HG03175 (cell line): ENCODE data around the gene ARHGAP6.
"Not testable (repeated sequence)": the region's sequence is repeated elsewhere in the genome, so short reads cannot be mapped to it uniquely, and the experiment has no call there.

Source experiments
- ATAC-seq: cut with Tn5 transposase; IDR thresholded peaks from one replicate; pipeline ENCODE4 v1.9.1; 2021; ENCODE audit warnings: mild to moderate bottlenecking, moderate library complexity; ENCODE audit not compliant: unreplicated experiment

Gene ARHGAP6

DNA sequence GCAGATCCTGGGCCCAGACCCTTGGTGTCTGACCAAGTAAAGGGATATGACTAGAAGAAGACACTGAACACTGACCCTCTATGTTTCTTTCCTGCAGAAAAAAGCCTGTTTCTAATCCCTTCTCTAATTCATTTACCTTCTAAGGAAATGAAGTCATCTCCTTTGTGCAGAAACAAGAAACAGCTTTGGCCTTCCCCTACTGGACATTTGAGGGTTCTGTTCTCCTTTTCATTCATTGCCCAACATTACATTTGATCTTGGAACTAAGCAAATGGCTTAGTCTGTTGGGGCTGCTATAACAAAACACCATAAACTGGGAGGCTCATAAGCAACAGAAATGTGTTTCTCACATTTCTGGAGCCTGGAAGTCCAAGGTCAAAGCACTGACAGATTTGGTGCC, 534.6 kb downstream of the ARHGAP6 start:
- ATAC-seq, result no peak

- ATAC-seq, result no peak
These were observed 535.6 kb downstream of the ARHGAP6 start for GRCh38 chrX:11130136-11130535.

DNA sequence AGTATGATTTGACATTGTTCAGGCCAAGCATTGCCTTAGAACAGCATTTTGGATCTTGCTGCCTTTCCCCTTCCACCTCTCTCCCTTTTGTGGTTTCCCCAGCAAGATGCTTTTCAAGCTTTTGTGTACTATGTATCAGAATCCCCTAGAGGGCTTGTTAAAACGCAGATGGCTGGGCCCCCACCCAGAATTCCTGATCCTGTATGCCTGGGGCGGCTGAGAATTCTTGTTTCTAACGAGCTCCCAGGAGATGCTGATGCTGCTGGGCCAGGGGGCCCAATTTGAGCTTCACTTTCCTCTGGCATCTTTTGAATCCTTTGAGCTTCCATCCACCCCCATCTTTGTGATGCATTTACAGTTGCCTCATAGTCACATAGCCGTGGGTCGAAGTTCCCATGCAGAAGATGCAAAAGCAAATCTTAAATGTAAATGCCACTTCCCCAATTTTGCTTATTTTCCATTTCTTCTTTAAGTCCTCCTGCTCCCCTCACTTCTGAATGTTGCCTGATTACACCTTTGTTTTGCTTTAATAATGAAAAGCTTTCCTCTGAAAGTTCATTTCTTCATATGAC, 536.1 kb downstream of the ARHGAP6 start:
- no peak for ATAC-seq

GRCh38 chrX:11125060-11125459, 540.7 kb downstream of the ARHGAP6 start:
- no peak for ATAC-seq

DNA sequence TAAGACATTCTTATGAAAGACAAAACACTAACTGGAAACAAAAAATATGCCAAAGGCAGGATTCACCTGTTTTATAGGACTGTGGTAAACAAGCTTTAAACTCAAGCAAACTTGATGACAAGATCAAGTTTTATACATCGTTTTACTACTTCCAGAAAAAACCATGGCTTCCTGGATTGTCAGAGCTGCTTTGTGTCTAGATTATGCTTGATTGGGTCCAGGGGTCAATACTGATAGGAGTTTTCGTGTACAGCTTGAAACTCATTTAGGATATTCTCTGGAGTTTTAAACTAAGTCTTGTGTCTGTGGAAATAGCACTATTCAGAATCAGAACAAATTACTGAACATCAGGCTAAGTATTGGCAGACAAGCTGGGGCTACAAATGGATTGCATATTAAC, 541.6 kb downstream of the ARHGAP6 start:
- ATAC-seq, result no peak

DNA sequence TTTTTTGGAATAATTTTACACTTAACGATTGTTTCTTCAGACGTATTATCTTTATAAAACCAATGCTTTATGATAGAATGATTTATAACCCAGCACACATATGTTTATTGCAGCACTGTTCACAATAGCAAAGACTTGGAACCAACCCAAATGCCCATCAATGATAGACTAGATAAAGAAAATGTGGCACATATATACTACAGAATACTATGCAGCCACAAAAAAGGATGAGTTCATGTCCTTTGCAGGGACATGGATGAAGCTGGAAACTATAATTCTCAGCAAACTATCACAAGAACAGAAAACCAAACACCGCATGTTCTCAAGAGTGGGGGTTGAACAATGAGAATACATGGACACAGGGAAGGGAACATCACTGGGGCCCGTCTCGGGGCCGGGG, 542.6 kb downstream of the ARHGAP6 start:
- ATAC-seq, result not testable (repeated sequence)

DNA sequence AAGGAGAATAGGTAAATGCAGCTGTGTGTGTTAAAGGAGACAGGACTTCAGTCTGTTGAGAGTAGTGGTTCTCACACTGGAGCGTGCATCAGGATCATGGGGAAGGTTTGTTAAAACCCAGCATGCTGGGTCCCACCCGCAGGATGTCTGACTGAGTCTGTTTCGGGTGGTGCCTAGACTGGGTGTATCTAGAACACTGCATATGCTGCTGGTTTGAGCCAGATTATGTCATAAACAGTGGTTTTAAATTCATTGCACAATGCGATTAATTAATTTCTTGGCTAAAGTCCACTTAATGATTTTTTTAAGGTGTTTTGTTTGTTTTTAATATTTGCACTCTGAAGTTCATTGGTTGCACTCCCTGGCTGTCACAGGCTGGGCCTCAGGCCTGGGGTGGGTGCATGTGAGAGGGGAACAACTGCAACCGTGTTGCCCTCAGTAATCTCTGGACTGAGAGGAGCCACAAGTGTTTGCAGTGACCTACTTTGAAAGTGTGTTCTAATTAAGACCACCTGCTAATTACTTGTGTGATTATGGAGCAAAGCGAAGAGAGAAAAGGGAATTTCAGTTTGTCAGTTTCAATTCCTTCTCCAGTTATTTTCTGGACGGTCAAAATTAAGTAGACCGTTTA, 546.3 kb downstream of the ARHGAP6 start:
- no peak for ATAC-seq

- no peak for ATAC-seq
These were observed 548.0 kb downstream of the ARHGAP6 start for GRCh38 chrX:11117745-11118144.

GRCh38 chrX:11113731-11114130, 552.0 kb downstream of the ARHGAP6 start:
- ATAC-seq, result no peak

DNA sequence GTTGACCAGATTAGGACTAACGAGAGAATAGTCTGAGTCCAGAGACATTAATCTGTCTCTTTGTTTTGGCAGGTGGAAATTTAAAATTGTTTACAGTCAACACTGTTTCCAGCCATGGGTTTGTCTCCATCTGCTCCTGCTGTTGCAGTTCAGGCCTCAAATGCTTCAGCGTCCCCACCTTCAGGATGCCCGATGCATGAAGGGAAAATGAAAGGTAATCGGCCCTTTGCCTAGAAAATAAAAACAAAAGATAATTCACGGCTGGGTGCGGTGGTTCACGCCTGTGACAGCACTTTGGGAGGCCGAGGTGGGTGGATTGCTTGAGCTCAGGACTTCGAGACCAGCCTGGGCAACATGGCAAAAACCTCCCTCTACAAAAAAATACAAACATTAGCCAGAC, 553.8 kb downstream of the ARHGAP6 start:
- ATAC-seq, result no peak

GRCh38 chrX:11111037-11111851, 554.5 kb downstream of the ARHGAP6 start, which contains the start of gene HCCS:
Gene HCCS (plus strand): TSS chrX:11111332. CDS start chrX:11112061, 729 bp downstream.
- ATAC-seq, result peak; percentile 92

DNA sequence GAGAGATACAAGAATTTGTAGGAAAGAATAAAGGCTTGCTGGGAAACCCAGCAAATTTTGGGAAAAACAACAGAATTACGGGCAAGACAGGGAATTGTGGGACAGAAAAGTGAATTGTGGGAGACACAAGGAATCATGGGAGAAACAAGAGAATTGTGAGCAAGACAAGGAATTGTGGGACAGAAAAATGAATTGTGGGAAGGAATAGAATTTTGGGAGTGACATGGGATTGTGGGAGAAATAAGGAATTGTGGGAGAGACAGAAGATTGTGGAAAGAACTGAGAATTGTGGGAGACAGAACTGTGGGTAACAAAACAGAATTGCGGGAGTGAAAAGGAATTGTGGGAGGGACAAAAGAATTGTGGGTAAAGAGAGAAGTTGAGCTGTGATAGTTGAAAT, 555.8 kb downstream of the ARHGAP6 start:
- ATAC-seq, result no peak

DNA sequence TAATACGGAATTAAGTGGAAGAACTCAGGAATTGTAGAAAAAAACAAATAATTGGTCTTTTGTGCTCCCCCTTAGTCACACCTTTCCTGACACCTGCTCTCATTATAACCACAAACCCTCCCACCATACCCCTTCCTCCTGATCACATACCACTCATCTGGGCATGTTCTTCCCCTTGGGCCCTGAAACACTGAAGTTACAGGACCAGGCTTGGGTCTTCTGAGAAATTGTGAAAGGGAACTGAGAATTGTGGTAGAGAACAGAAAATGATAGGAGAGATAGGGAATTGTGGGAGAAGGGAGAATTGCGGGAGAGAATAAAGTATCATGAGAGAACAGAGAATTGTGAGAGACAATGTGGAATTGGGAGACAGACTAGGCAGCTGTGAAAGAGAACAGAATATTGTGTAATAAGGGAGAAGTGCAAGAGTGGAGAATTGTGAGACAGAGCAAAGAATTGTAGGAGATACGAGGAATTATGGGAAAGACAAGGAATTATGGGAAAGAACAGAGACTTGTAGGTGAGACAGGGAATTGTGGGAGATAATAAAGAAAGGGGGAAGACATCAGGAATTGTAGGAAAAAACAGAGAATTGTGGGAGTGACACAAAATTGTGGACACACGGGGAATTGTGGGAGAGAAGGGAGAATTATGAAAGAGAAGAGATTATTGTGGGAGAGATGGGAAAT, 557.3 kb downstream of the ARHGAP6 start:
- ATAC-seq, result no peak

DNA sequence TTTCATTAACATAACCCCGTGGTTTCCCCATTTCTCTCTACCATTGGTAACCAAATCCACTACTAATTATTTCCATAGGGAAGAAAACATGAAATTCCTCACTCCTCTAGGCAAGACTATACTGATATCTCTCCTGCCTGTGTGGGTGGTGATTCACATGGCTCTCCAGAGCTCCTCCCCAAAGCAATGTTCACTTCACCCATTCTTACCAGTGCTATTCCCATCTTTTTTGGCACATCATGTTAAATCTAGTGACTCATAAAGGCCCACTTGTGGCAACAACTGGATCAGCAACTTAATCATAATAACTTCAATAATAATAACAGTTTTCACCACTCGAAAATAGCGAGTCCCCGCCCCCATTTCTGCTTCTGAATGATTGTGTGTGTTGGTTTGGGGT, 560.6 kb downstream of the ARHGAP6 start:
- ATAC-seq, result no peak

GRCh38 chrX:11103751-11104150, 562.0 kb downstream of the ARHGAP6 start:
- ATAC-seq, result no peak

GRCh38 chrX:11103006-11103405, 562.7 kb downstream of the ARHGAP6 start:
- no peak for ATAC-seq

GRCh38 chrX:11100281-11101035, 565.3 kb downstream of the ARHGAP6 start:
- ATAC-seq, result no peak

GRCh38 chrX:11099465-11099864, 566.3 kb downstream of the ARHGAP6 start:
- no peak for ATAC-seq

DNA sequence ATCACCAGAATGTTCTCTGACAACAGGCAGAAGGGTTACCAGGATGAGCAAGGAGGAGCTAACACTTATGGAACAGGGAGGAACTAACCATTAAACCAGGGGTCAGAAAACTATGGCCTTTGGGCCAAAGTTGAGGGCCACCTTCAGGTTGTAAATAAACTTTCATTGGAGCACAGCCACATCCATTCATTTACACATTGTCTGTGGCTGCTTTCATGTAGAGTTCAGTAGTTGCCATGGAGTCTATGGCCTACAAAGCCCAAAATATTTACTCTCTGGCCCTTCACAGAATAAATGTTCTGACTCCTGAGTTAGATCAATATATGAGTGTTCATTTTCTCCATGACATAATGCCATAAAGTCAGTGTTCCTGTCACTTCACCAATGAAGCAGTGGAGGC, 567.8 kb downstream of the ARHGAP6 start:
- ATAC-seq, result no peak

DNA sequence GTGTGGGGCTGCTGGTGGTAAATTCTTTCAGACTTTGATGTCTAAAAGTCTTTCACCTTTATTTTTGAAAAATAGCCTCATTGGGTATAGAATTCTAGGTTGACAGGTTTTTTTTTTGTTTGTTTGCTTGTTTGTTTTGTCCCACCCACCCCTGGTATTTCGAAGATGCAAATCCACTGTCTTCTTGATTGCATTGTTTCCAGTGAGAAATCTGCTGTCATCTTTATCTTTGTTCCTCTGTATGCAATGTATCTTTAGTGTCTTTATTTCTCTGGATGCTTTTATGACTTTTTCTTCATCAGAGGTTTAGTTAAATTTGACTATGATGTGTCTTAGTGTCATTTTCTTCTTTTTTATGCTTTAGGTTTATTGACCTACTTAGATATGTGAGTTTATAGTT, 575.9 kb downstream of the ARHGAP6 start:
- ATAC-seq, result no peak
